NT2/D1 (cell line): ENCODE results near the gene KRT83.

Experiments
- YY1 ChIP-seq: IDR thresholded peaks from 2 replicates; pipeline ENCODE4 v1.6.1; 2011; ENCODE audit not compliant: insufficient read length, insufficient read depth
- ZNF274 ChIP-seq: IDR thresholded peaks from 2 replicates; pipeline ENCODE4 v1.6.1; 2011; ENCODE audit warnings: mild to moderate bottlenecking, low read depth, low read length

DNA sequence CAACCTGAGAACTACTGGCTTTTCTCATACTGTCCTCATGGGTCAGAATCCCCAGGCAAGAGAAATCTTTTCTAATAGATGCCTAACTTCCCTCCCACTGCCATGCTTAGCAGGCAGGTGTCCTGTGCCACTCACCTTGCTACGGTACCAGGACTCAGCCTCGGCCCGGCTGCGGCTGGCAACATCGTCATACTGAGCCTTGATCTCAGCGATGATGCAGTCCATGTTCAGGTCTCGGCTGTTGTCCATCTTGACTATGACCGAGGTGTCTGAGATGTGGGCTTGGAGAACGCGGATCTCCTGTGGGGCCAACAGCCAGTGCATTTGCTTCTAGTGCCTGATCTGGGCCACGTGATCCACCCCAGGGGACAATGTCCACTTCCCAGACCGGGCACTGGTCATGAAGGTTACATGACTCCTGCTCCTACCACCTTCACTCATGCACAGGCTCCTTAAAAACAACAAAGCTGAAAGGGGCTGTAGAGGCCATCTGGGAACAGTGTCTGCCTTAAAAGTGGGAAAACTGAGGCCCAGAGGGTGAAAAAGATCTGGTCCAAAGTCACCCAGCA, 42.0 kb upstream of the KRT83 start:
- no peak for TF ChIP-seq YY1
- no peak for TF ChIP-seq ZNF274
